ENCODE measurements around the gene FADS3.
A peak's percentile ranks its signal among the peaks of the same experiment; 100 is the strongest.

GRCh38 chr11:61891331-61892084, at the start of gene FADS3:
- TF ChIP-seq POLR2A (IDR thresholded peaks at IDR 0.05) (peak in 3 of 4 donors; percentile 55 to 67 (median 56)), CTCF (IDR thresholded peaks at IDR 0.05) (peak in 3 of 6 experiments; percentile 1 to 30 (median 22)), EP300 (IDR thresholded peaks at IDR 0.05) (no peak)

Data from upper lobe of left lung (tissue), 4 donors.